Measurements from ENCODE around the gene ASS1. TPM values are rescaled to one million over a fixed set of nuclear protein-coding genes. Genes with fewer than 3 reads are reported as not detected.

The ASS1 gene
- total and polyA plus RNA-seq, 2 of the 13 experiments (the other 11 are each of a cell fraction or from before 2014, with no cell fraction given), result 77.6 to 122 TPM

DNA sequence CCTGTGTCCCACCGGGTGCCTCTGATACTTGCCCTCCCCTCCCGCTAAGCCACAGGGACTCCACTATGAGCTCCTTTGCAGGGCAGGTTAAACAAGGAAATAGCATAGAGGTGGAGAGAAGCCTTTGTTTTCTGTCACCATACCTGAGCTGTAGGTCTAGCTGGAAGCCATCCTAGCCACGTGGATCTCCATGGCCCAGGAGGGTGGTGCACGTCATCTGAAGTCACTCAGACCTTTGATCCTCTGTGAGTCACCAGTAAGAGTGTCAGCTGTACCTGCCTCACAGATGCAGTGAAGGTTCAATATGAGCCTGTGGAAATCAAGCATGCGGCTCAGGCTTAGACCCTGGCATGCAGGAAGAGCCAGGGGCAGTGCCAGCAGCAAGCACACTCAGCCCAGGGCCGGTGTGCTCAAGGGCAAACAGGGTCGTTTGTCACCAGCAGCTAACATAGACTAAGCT, 55.1 kb downstream of the ASS1 start (continued):
- TF ChIP-seq, protein P1, sequence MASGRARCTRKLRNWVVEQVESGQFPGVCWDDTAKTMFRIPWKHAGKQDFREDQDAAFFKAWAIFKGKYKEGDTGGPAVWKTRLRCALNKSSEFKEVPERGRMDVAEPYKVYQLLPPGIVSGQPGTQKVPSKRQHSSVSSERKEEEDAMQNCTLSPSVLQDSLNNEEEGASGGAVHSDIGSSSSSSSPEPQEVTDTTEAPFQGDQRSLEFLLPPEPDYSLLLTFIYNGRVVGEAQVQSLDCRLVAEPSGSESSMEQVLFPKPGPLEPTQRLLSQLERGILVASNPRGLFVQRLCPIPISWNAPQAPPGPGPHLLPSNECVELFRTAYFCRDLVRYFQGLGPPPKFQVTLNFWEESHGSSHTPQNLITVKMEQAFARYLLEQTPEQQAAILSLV (CRISPR knock-in tag; IDR thresholded peaks at IDR 0.05; ENCODE audit: borderline replicate concordance), result no peak
- no peak for TF ChIP-seq ZNF124 (CRISPR knock-in tag; IDR thresholded peaks at IDR 0.05)
- no peak for TF ChIP-seq ZNF879 (CRISPR knock-in tag; IDR thresholded peaks at IDR 0.05)
- 0 out of 2 replicates have a peak, but pooled peaks have one; percentile 23 for TF ChIP-seq ZNF44 (CRISPR knock-in tag; IDR thresholded peaks at IDR 0.05)
- no peak for TF ChIP-seq CBFB (CRISPR knock-in tag; IDR thresholded peaks at IDR 0.05)
- no peak; the same call in 1 of the 2 replicates for TF ChIP-seq ZBTB7A (CRISPR knock-in tag; IDR thresholded peaks at IDR 0.05)
- no peak for TF ChIP-seq ZNF589 (CRISPR knock-in tag; conservative IDR thresholded peaks at IDR 0.05)
- TF ChIP-seq ATF7-NPFF (CRISPR knock-in tag; IDR thresholded peaks at IDR 0.05; ENCODE audit: low read depth), result 0 out of 2 replicates have a peak, but pooled peaks have one; percentile 45
- TF ChIP-seq, protein P2, sequence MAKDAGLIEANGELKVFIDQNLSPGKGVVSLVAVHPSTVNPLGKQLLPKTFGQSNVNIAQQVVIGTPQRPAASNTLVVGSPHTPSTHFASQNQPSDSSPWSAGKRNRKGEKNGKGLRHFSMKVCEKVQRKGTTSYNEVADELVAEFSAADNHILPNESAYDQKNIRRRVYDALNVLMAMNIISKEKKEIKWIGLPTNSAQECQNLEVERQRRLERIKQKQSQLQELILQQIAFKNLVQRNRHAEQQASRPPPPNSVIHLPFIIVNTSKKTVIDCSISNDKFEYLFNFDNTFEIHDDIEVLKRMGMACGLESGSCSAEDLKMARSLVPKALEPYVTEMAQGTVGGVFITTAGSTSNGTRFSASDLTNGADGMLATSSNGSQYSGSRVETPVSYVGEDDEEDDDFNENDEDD (CRISPR knock-in tag; IDR thresholded peaks at IDR 0.05; ENCODE audit: borderline replicate concordance), result peak; percentile 77
- TF ChIP-seq KDM6A (CRISPR knock-in tag; IDR thresholded peaks at IDR 0.05; ENCODE audit: low read depth), result no peak
- TF ChIP-seq ZFP36 (IDR thresholded peaks at IDR 0.05; ENCODE audit: borderline replicate concordance, low read depth, low read length, partially characterized antibody), result no peak
- no peak for TF ChIP-seq ZNF329 (CRISPR knock-in tag; IDR thresholded peaks at IDR 0.05; ENCODE audit: low read depth)
- no peak for TF ChIP-seq TMF1 (CRISPR knock-in tag; IDR thresholded peaks at IDR 0.05; ENCODE audit: low read depth)
- TF ChIP-seq MXD4 (CRISPR knock-in tag; IDR thresholded peaks at IDR 0.05), result peak; percentile 82; the same call in 1 of the 2 replicates
- TF ChIP-seq FOSL2 (CRISPR knock-in tag; IDR thresholded peaks at IDR 0.05), result peak; percentile 99
- no peak for TF ChIP-seq ZNF251 (CRISPR knock-in tag; IDR thresholded peaks at IDR 0.05)
- TF ChIP-seq, protein P3, sequence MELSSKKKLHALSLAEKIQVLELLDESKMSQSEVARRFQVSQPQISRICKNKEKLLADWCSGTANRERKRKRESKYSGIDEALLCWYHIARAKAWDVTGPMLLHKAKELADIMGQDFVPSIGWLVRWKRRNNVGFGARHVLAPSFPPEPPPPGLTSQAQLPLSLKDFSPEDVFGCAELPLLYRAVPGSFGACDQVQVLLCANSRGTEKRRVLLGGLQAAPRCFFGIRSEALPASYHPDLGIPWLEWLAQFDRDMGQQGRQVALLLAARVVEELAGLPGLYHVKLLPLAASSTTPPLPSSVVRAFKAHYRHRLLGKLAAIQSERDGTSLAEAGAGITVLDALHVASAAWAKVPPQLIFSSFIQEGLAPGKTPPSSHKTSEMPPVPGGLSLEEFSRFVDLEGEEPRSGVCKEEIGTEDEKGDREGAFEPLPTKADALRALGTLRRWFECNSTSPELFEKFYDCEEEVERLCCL (CRISPR knock-in tag; IDR thresholded peaks at IDR 0.05; ENCODE audit: borderline replicate concordance), result no peak; the same call in 1 of the 2 replicates
- TF ChIP-seq SUZ12 (IDR thresholded peaks at IDR 0.05; ENCODE audit: low read depth, low read length), result no peak
- TF ChIP-seq, protein P4, sequence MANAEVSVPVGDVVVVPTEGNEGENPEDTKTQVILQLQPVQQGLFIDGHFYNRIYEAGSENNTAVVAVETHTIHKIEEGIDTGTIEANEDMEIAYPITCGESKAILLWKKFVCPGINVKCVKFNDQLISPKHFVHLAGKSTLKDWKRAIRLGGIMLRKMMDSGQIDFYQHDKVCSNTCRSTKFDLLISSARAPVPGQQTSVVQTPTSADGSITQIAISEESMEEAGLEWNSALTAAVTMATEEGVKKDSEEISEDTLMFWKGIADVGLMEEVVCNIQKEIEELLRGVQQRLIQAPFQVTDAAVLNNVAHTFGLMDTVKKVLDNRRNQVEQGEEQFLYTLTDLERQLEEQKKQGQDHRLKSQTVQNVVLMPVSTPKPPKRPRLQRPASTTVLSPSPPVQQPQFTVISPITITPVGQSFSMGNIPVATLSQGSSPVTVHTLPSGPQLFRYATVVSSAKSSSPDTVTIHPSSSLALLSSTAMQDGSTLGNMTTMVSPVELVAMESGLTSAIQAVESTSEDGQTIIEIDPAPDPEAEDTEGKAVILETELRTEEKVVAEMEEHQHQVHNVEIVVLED (CRISPR knock-in tag; IDR thresholded peaks at IDR 0.05; ENCODE audit: borderline replicate concordance), result peak; percentile 18; the same call in 1 of the 2 replicates
- TF ChIP-seq ZBTB3 (CRISPR knock-in tag; IDR thresholded peaks at IDR 0.05; ENCODE audit: borderline replicate concordance, low read depth), result 0 out of 2 replicates have a peak, but pooled peaks have one; percentile 33
- no peak for TF ChIP-seq RARG (CRISPR knock-in tag; IDR thresholded peaks at IDR 0.05; ENCODE audit: low read depth)
- TF ChIP-seq RBAK (CRISPR knock-in tag; IDR thresholded peaks at IDR 0.05), result no peak
- no peak for TF ChIP-seq ZFAT (CRISPR knock-in tag; conservative IDR thresholded peaks at IDR 0.05)
- TF ChIP-seq MXI1 (IDR thresholded peaks at IDR 0.05; ENCODE audit: borderline replicate concordance, low read depth, low read length), result peak; percentile 97; the same call in 2 of the 3 replicates
- TF ChIP-seq, protein P5, sequence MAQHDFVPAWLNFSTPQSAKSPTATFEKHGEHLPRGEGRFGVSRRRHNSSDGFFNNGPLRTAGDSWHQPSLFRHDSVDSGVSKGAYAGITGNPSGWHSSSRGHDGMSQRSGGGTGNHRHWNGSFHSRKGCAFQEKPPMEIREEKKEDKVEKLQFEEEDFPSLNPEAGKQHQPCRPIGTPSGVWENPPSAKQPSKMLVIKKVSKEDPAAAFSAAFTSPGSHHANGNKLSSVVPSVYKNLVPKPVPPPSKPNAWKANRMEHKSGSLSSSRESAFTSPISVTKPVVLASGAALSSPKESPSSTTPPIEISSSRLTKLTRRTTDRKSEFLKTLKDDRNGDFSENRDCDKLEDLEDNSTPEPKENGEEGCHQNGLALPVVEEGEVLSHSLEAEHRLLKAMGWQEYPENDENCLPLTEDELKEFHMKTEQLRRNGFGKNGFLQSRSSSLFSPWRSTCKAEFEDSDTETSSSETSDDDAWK (CRISPR knock-in tag; IDR thresholded peaks at IDR 0.05), result no peak

All from HepG2 (cell line).